ENCODE measurements around the gene GALE. TPM values are rescaled to one million over a fixed set of nuclear protein-coding genes. Genes with fewer than 3 reads are reported as not detected.

Gene GALE
- total and polyA plus RNA-seq, 2 of the 13 experiments (the other 11 are each of a cell fraction or from before 2014, with no cell fraction given), result 85.2 to 88.4 TPM

DNA sequence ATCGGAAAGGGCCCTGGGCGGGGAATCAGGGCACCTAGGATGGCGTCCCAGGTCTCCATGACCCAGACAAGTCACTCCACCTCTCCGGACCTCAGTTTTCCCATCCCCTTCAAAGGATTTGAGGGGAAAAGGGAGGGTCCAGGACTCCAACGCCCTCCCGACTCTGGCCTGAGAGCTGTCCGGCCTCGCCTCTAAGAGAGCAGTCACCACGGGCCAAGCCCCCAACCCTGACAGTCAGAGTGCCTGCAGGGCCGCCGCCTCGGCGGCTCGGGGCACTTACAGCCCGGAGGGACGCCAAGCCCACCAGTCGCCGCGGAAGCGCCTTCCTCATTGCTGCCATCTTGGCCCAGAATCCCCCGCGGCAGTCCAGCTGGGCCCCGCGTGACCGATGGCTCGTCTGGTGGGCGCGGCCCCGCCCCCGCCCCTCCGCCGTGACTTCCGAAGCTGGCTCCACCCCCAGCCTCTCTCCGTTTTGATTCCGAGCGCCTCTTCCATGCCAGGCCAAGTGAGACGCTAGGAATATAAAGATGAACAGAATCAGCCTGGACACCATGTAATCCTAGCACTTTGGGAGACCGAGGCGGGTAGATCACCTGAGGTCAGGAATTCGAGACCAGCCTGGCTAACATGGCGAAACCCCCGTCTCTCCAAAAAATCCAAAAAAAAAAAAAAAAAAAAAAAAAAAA lies 24.7 kb upstream of the GALE start, which contains the start of gene HMGCL (continued):
- TF ChIP-seq, protein P1, sequence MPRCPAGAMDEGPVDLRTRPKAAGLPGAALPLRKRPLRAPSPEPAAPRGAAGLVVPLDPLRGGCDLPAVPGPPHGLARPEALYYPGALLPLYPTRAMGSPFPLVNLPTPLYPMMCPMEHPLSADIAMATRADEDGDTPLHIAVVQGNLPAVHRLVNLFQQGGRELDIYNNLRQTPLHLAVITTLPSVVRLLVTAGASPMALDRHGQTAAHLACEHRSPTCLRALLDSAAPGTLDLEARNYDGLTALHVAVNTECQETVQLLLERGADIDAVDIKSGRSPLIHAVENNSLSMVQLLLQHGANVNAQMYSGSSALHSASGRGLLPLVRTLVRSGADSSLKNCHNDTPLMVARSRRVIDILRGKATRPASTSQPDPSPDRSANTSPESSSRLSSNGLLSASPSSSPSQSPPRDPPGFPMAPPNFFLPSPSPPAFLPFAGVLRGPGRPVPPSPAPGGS (CRISPR knock-in tag; IDR thresholded peaks at IDR 0.05), result peak; percentile 65; the same call in 1 of the 2 replicates
- TF ChIP-seq, protein P2, sequence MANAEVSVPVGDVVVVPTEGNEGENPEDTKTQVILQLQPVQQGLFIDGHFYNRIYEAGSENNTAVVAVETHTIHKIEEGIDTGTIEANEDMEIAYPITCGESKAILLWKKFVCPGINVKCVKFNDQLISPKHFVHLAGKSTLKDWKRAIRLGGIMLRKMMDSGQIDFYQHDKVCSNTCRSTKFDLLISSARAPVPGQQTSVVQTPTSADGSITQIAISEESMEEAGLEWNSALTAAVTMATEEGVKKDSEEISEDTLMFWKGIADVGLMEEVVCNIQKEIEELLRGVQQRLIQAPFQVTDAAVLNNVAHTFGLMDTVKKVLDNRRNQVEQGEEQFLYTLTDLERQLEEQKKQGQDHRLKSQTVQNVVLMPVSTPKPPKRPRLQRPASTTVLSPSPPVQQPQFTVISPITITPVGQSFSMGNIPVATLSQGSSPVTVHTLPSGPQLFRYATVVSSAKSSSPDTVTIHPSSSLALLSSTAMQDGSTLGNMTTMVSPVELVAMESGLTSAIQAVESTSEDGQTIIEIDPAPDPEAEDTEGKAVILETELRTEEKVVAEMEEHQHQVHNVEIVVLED (CRISPR knock-in tag; IDR thresholded peaks at IDR 0.05; ENCODE audit: borderline replicate concordance), result peak; percentile 68; the same call in 1 of the 2 replicates
- TF ChIP-seq, protein P3, sequence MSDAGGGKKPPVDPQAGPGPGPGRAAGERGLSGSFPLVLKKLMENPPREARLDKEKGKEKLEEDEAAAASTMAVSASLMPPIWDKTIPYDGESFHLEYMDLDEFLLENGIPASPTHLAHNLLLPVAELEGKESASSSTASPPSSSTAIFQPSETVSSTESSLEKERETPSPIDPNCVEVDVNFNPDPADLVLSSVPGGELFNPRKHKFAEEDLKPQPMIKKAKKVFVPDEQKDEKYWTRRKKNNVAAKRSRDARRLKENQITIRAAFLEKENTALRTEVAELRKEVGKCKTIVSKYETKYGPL (CRISPR knock-in tag; IDR thresholded peaks at IDR 0.05), result peak; percentile 69; the same call in 1 of the 2 replicates
- TF ChIP-seq ZNF124 (CRISPR knock-in tag; IDR thresholded peaks at IDR 0.05) (0 out of 2 replicates have a peak, but pooled peaks have one; percentile 80), SALL1 (CRISPR knock-in tag; IDR thresholded peaks at IDR 0.05) (peak; percentile 84), NR2C2 (CRISPR knock-in tag; IDR thresholded peaks at IDR 0.05; ENCODE audit: borderline replicate concordance) (peak; percentile 46; the same call in 1 of the 2 replicates), ZNF12 (CRISPR knock-in tag; IDR thresholded peaks at IDR 0.05) (peak; percentile 75), ZNF552 (CRISPR knock-in tag; IDR thresholded peaks at IDR 0.05; ENCODE audit: borderline replicate concordance) (peak; percentile 82; the same call in 1 of the 2 replicates), ZNF547 (CRISPR knock-in tag; IDR thresholded peaks at IDR 0.05) (peak; percentile 80), HDAC1 (CRISPR knock-in tag; IDR thresholded peaks at IDR 0.05) (peak; percentile 84; the same call in 1 of the 2 replicates), ZNF674 (CRISPR knock-in tag; IDR thresholded peaks at IDR 0.05; ENCODE audit: low read depth) (0 out of 2 replicates have a peak, but pooled peaks have one; percentile 78), HMGA1 (CRISPR knock-in tag; conservative IDR thresholded peaks at IDR 0.05) (no peak), SUZ12 (IDR thresholded peaks at IDR 0.05; ENCODE audit: low read depth, low read length) (peak; percentile 46; the same call in 1 of the 2 replicates), SP5 (CRISPR knock-in tag; IDR thresholded peaks at IDR 0.05; ENCODE audit: borderline replicate concordance, low read depth) (peak; percentile 82; the same call in 1 of the 2 replicates)
- TF ChIP-seq, protein P4, sequence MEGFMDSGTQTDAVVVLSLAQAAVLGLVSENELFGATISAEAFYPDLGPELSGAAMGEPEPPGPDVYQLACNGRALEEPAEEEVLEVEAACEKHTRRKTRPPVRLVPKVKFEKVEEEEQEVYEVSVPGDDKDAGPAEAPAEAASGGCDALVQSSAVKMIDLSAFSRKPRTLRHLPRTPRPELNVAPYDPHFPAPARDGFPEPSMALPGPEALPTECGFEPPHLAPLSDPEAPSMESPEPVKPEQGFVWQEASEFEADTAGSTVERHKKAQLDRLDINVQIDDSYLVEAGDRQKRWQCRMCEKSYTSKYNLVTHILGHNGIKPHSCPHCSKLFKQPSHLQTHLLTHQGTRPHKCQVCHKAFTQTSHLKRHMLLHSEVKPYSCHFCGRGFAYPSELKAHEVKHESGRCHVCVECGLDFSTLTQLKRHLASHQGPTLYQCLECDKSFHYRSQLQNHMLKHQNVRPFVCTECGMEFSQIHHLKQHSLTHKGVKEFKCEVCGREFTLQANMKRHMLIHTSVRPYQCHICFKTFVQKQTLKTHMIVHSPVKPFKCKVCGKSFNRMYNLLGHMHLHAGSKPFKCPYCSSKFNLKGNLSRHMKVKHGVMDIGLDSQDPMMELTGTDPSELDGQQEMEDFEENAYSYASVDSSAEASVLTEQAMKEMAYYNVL (CRISPR knock-in tag; IDR thresholded peaks at IDR 0.05; ENCODE audit: borderline replicate concordance), result no peak; the same call in 1 of the 2 replicates
- TF ChIP-seq, protein P5, sequence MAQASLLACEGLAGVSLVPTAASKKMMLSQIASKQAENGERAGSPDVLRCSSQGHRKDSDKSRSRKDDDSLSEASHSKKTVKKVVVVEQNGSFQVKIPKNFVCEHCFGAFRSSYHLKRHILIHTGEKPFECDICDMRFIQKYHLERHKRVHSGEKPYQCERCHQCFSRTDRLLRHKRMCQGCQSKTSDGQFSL (CRISPR knock-in tag; IDR thresholded peaks at IDR 0.05), result 0 out of 2 replicates have a peak, but pooled peaks have one; percentile 59
- TF ChIP-seq, protein P6, sequence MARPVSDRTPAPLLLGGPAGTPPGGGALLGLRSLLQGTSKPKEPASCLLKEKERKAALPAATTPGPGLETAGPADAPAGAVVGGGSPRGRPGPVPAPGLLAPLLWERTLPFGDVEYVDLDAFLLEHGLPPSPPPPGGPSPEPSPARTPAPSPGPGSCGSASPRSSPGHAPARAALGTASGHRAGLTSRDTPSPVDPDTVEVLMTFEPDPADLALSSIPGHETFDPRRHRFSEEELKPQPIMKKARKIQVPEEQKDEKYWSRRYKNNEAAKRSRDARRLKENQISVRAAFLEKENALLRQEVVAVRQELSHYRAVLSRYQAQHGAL (CRISPR knock-in tag; IDR thresholded peaks at IDR 0.05; ENCODE audit: not compliant biosample characterization), result peak; percentile 30
